Measurements from ENCODE around the gene COPS3. TPM values are rescaled to one million over a fixed set of nuclear protein-coding genes. Genes with fewer than 3 reads are reported as not detected.

COPS3 gene
- total RNA-seq, 1 donor from 2014 or later, result 119 TPM

DNA sequence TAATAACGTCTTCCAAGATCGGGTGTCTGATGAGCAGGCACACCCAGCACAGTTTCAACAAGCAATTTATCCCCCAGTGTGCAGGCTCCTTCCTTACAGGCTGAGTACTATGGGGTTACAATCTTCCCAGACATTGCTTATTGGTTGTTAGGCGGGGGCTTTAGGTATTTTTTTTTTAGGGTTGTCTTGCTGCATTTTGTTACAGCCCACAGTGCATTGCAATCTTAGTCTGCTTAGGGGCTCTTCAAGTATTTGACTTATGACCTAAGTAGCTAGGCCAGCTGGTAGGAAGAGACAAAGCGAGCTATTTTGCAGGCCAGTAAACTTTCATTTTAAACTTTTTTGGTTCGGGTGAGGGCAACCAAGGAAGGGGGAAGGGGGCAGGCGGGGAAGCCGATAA is 80.7 kb downstream of the COPS3 start:
- no peak for FAIRE-seq
- no peak for DNase-seq (ENCODE audit: low spot score in 2 of 2)

DNA sequence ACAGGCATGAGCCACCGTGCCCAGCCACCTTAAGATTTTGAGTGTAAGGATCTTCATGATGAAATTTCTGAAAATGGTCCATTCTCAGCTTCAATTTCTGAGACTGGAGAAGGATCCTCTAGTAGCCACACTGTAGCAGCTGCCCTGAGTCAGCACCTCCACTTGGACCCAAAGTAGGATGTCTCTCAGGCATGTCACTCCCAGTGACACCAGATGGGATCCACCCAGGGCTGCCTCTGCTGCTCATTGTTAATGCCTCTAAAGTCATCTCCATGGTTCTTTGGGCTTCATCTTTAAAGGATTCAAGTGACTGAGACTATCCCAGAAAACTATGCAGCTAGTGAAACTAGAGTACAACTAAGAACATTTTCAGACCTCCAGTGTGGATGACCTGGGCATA is 82.8 kb downstream of the COPS3 start:
- FAIRE-seq, result no peak
- no peak for DNase-seq (ENCODE audit: low spot score in 2 of 2)

DNA sequence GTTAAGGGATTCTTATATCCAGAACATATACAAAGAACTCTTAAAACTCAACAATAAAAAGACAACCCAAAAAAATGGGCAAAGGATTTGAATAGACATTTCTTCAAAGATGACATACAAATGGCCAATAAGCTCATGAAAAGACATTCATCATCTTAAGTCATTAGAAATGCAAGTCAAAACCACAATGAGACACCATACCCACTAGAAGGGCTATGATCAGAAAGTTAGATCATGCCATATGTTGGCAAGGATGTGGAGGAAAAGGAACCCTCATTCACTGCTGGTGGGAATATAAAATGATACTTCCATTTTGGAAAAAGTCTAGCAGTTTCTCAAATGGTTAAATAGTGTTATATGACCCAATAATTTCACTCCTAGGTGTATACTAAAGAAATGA is 84.3 kb downstream of the COPS3 start:
- DNase-seq (ENCODE audit: low spot score in 2 of 2) (no peak), FAIRE-seq (no peak)

Other genes starting within 250 kb of the COPS3 start
- 131 TPM for gene MPRIP, start 238.8 kb downstream of the COPS3 start, total RNA-seq
- 8.6 TPM for gene PLD6, start 74.9 kb downstream of the COPS3 start, total RNA-seq
- 31.4 TPM for gene FLCN, start 44.1 kb downstream of the COPS3 start, total RNA-seq
- 6.5 TPM for gene NT5M, start 22.1 kb upstream of the COPS3 start, total RNA-seq
- gene MED9, start 195.8 kb upstream of the COPS3 start, total RNA-seq, result 12.6 TPM
- gene RASD1, start 215.1 kb upstream of the COPS3 start, total RNA-seq, result 11.0 TPM

Data from frontal cortex (tissue), 4 donors.